Heart left ventricle (tissue), 13 donors: ENCODE measurements around the gene NUDC.

Experiments
- CTCF ChIP-seq, 12 donors: fragments of 200-600 bp; sonication (generic) in 4 of 12; IDR thresholded peaks; one replicate each; pipeline versions ENCODE4 v1.5.0 to v1.8.0; 2018 to 2022; ENCODE audit warnings: antibody characterized with exemption in 12 of 12, mild to moderate bottlenecking in 5 of 12
- POLR2A ChIP-seq, 2 donors: fragments of 450-650 bp; IDR thresholded peaks; one replicate each; pipeline ENCODE4 v1.6.1; 2017; ENCODE audit warnings: antibody characterized with exemption in 2 of 2, mild to moderate bottlenecking in 2 of 2, moderate library complexity in 2 of 2
- donor health status: ischemic (EF 13 %, LVEDD 7.1; RV severe dilation, severe dysfunction).
- donor health status: DM: no; HTN: yes; CAD: no.
- donor health status: DM: no; HTN: no; CAD: no.
- donor health status: ischemic (EF 25% LVEDD 6.9; RV normal size, moderate dysfunction).
- donor health status: ischemic (EF 25% LVEDD 5.7; RV mildly dilated, moderate dysfunction).
- donor health status: ischemic (EF 35%, LVEDD 5.7; RV mildly dilated, moderate dysfunction).
- donor health status: nonischemic (EF 11% LVEDD 7.7; RV severe dilation, severe dysfunction).
- donor health status: DM: yes; HTN: yes; CAD: no.
- donor health status: PGD.
- donor health status: ischemic (EF 29% LVEDD 5.4; RV normal size, mild dysfunction).
- donor health status: nonischemic (EF 23%, LVEDD 6.1; RV moderate dilation, normal function).

- TF ChIP-seq CTCF (IDR thresholded peaks at IDR 0.05) (no peak), POLR2A (IDR thresholded peaks at IDR 0.05) (no peak)
Measured at GRCh38 chr1:26890467-26890796, 31.1 kb upstream of the NUDC start.
